Left lung (tissue), 10 donors: ENCODE results near the gene CMTM7. TPM values are rescaled to one million over a fixed set of nuclear protein-coding genes. Genes with fewer than 3 reads are reported as not detected.

Experiments
- ATAC-seq: fragments of 200-7000 bp; cut with Tn5 transposase; one replicate; pipeline ENCODE4 v1.9.1; 2020; ENCODE audit warnings: moderate library complexity
- DNase-seq, 4 donors: peaks; one replicate each; pipeline ENCODE4 v3.0.0-alpha.2; 2013 to 2020
- H3K27ac ChIP-seq, 2 donors: fragments of 200-600 bp; sonication (generic) in 1 of 2; one replicate each; pipeline versions ENCODE4 v1.5.0 to v1.8.0; 2020 to 2021
- H3K27me3 ChIP-seq, 2 donors: fragments of 200-600 bp; sonication (generic) in 1 of 2; one replicate each; pipeline versions ENCODE4 v1.5.0 to v1.8.0; 2020 to 2021
- H3K36me3 ChIP-seq, 2 donors: fragments of 200-600 bp; sonication (generic) in 1 of 2; one replicate each; pipeline versions ENCODE4 v1.5.0 to v1.8.0; 2020 to 2021
- H3K4me1 ChIP-seq, 2 donors: fragments of 200-600 bp; one replicate each; pipeline ENCODE4 v1.8.0; 2021
- H3K4me3 ChIP-seq, 2 donors: fragments of 200-600 bp; sonication (generic) in 1 of 2; one replicate each; pipeline versions ENCODE4 v1.5.0 to v1.8.0; 2020 to 2021; ENCODE audit warnings: mild to moderate bottlenecking in 1 of 2
- H3K9me3 ChIP-seq, 2 donors: fragments of 200-600 bp; sonication (generic) in 1 of 2; one replicate each; pipeline versions ENCODE4 v1.5.0 to v1.8.0; 2020 to 2021
- intact Hi-C, 2 donors: fragments of 100-400 bp; cut with DNase I; formaldehyde crosslinking; loops; one replicate each; pipeline versions ENCODE4 v1.11.2 to v1.14.2; 2022
- polyA plus RNA-seq, 6 donors: library from polyadenylated mRNA; unstranded; fragments of 120-200 nt; gene quantifications; one replicate each; pipeline ENCODE4 v1.2.1, GENCODE V29; 2013; ENCODE audit not compliant: insufficient read length in 6 of 6
- total RNA-seq, 2 donors: library from RNA; stranded (reverse); fragmentation: NEBNext Ultra II Directional; extraction: Animal tissue kit (Norgen Biotek cat#: 25700); gene quantifications; one replicate each; pipeline ENCODE4 v1.2.1, GENCODE V29; 2021
- TF ChIP-seq, protein P1 (sequence below), 2 donors: fragments of 200-600 bp; sonication (generic) in 1 of 2; IDR thresholded peaks; one replicate each; pipeline versions ENCODE4 v1.5.0 to v1.8.0; 2021; ENCODE audit warnings: antibody characterized with exemption in 2 of 2
- donor health status: DM: no; HTN: yes; CAD: no.
- donor health status: DM: no; HTN: no; CAD: no.

The CMTM7 gene
- total and polyA plus RNA-seq, 8 donors = 46.7 to 80.5 (median 68.4) TPM

- peaks cover 5 to 15% of the 10 kb centered on the region in 2 donors for H3K4me1 ChIP-seq
- ATAC-seq = peak; percentile 89
- peaks cover 0 to 55% of the 10 kb centered on the region in 2 donors for H3K36me3 ChIP-seq
- no peaks in the 10 kb centered on the region for H3K27me3 ChIP-seq
- TF ChIP-seq, protein P1, sequence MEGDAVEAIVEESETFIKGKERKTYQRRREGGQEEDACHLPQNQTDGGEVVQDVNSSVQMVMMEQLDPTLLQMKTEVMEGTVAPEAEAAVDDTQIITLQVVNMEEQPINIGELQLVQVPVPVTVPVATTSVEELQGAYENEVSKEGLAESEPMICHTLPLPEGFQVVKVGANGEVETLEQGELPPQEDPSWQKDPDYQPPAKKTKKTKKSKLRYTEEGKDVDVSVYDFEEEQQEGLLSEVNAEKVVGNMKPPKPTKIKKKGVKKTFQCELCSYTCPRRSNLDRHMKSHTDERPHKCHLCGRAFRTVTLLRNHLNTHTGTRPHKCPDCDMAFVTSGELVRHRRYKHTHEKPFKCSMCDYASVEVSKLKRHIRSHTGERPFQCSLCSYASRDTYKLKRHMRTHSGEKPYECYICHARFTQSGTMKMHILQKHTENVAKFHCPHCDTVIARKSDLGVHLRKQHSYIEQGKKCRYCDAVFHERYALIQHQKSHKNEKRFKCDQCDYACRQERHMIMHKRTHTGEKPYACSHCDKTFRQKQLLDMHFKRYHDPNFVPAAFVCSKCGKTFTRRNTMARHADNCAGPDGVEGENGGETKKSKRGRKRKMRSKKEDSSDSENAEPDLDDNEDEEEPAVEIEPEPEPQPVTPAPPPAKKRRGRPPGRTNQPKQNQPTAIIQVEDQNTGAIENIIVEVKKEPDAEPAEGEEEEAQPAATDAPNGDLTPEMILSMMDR (IDR thresholded peaks at IDR 0.05) = no peak
- peak in 3 of 4 donors; percentile 55 to 84 (median 56) for DNase-seq
- intact Hi-C loops = no loop called here
- no peaks in the 10 kb centered on the region for H3K9me3 ChIP-seq
- peak overlapping the region in 1 of 2 donors; percentile 53 for H3K27ac ChIP-seq
- no peak overlapping the region for H3K4me3 ChIP-seq
Measured at GRCh38 chr3:32448686-32449474, 57.2 kb downstream of the CMTM7 start.

- peaks cover 5 to 15% of the 10 kb centered on the region in 2 donors for H3K4me1 ChIP-seq
- H3K27me3 ChIP-seq = no peaks in the 10 kb centered on the region
- TF ChIP-seq, protein P1 (IDR thresholded peaks at IDR 0.05) = no peak
- intact Hi-C loops = no loop called here
- peaks cover 0 to 63% of the 10 kb centered on the region in 2 donors for H3K36me3 ChIP-seq
- no peaks in the 10 kb centered on the region for H3K9me3 ChIP-seq
- no peak for DNase-seq
- H3K4me3 ChIP-seq = no peak overlapping the region
- no peak for ATAC-seq
- H3K27ac ChIP-seq = no peak overlapping the region
Measured at GRCh38 chr3:32449691-32450090, 58.0 kb downstream of the CMTM7 start.

GRCh38 chr3:32450426-32450825, 58.8 kb downstream of the CMTM7 start:
- Histone ChIP-seq H3K27me3 (no peaks in the 10 kb centered on the region), H3K4me3 (no peak overlapping the region), H3K9me3 (no peaks in the 10 kb centered on the region), H3K4me1 (peaks cover 5 to 15% of the 10 kb centered on the region in 2 donors), H3K36me3 (peaks cover 0 to 70% of the 10 kb centered on the region in 2 donors), H3K27ac (no peak overlapping the region)
- intact Hi-C loops = no loop called here
- no peak for ATAC-seq
- no peak for DNase-seq
- TF ChIP-seq, protein P1 (IDR thresholded peaks at IDR 0.05) = no peak

DNA sequence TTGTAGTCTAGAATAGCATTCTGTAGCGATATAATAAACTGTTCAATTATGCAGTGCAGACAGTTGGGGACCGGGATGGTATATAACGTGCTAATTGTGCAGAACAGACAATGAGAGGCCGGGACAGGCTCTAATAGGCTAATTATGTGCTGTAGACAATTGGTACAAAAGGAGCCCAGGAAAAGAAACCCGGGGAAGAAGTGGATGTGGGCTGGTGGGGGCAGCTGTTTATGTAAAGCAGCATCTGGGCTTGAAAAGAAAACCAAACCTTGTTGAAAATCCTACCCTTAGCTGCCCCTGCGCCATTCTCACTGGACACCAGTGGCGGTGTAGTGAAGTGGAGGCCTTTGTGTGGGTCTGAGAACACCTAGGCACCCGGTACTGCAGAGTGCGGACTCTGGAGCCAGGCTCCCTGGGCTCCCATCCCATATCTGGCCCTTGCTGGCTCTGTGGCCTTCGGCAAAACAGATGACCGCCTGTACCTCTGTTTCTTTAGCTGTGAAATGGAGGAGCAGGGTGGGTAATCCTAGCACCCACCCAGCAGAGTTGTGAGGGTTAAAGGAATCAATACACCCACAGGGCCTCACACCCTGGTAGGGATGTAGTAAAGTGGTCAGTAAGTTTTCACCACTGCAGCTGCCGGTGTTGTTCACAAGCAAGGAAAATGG, 59.5 kb downstream of the CMTM7 start:
- peaks cover 5 to 18% of the 10 kb centered on the region in 2 donors for H3K4me1 ChIP-seq
- no peaks in the 10 kb centered on the region for H3K9me3 ChIP-seq
- peaks cover 0 to 77% of the 10 kb centered on the region in 2 donors for H3K36me3 ChIP-seq
- intact Hi-C loops = no loop called here
- DNase-seq (no peak), ATAC-seq (no peak)
- TF ChIP-seq, protein P1 (IDR thresholded peaks at IDR 0.05) = no peak
- H3K4me3 ChIP-seq = no peak overlapping the region
- no peaks in the 10 kb centered on the region for H3K27me3 ChIP-seq
- H3K27ac ChIP-seq = no peak overlapping the region

DNA sequence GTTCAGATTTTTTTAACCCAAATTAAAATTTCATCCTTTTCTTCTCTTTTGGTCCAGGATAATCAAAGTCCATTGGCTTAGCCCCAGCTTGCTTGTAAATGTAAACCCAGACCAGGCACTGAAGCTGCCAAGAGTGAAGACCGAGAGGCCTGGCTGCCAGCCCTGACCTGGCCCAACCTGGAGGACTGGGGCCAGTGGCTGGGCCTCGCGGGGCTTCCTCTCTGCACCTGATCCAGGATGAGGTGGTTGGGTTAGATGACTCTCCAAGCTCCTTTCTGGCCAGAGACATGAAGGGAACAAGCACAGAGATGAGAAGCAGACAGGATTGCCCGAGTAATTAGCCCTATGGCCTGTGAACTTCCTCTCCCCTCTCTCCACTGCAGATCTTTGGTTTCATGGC, 60.4 kb downstream of the CMTM7 start:
- Histone ChIP-seq H3K4me3 (no peak overlapping the region), H3K9me3 (no peaks in the 10 kb centered on the region), H3K36me3 (peaks cover 0 to 86% of the 10 kb centered on the region in 2 donors), H3K27me3 (no peaks in the 10 kb centered on the region), H3K27ac (no peak overlapping the region), H3K4me1 (peaks cover 5 to 27% of the 10 kb centered on the region in 2 donors)
- ATAC-seq (no peak), DNase-seq (no peak)
- TF ChIP-seq, protein P1 (IDR thresholded peaks at IDR 0.05) = no peak
- intact Hi-C loops = no loop called here
